GM18951 (cell line): Measurements from ENCODE around the gene SIDT1.

Experiments
- POLR2A ChIP-seq: IDR thresholded peaks from 4 replicates; pipeline ENCODE4 v1.6.1; 2011; ENCODE audit warnings: mild to moderate bottlenecking; ENCODE audit not compliant: insufficient read length, insufficient read depth; ENCODE audit errors: extremely low read depth
- in situ Hi-C: fragments of 300-500 bp; cut with MboI; formaldehyde crosslinking; loops from one replicate; pipeline ENCODE4 v1.12.0; 2022; ENCODE audit warnings: low sequenced_read_pairs, mixed read lengths, inconsistent platforms; ENCODE audit not compliant: unreplicated experiment

The SIDT1 gene

GRCh38 chr3:113678773-113679172 lies 146.4 kb downstream of the SIDT1 start:
- TF ChIP-seq POLR2A = no peak
- in situ Hi-C loops = no loop called here
